ENCODE results near the gene CYB561. TPM values are rescaled to one million over a fixed set of nuclear protein-coding genes. Genes with fewer than 3 reads are reported as not detected.

The CYB561 gene
- polyA plus RNA-seq, 3 donors, result 5.2 to 11.8 (median 8.3) TPM

GRCh38 chr17:63419398-63419797 is 26.7 kb downstream of the CYB561 start:
- Histone ChIP-seq H3K4me1 (ENCODE audit: control insufficient read depth in 1 of 2, insufficient read depth in 2 of 2, low read length in 2 of 2) (no peaks in the 10 kb centered on the region), H3K27ac (ENCODE audit: low read depth in 1 of 2, low read length in 2 of 2) (no peak overlapping the region), H3K27me3 (ENCODE audit: control insufficient read depth in 2 of 2, insufficient read depth in 2 of 2, low read length in 2 of 2) (no peaks in the 10 kb centered on the region), H3K4me2 (replicated peaks; ENCODE audit: extremely low read depth, low read length, poor library complexity, severe bottlenecking) (no peak overlapping the region), H3K36me3 (replicated peaks in 1 of 2; ENCODE audit: control insufficient read depth in 1 of 2, insufficient read depth in 2 of 2, low read length in 2 of 2) (peaks cover 0 to 4% of the 10 kb centered on the region in 2 donors), H4K20me1 (ENCODE audit: insufficient read depth, low read length) (no peaks in the 10 kb centered on the region), H3K9me3 (replicated peaks in 1 of 2; ENCODE audit: control insufficient read depth in 1 of 2, insufficient read depth in 1 of 2, low read length in 2 of 2) (no peaks in the 10 kb centered on the region), H3K79me2 (ENCODE audit: insufficient read depth, low read length) (no peaks in the 10 kb centered on the region), H2AFZ (ENCODE audit: insufficient read depth, low read depth, low read length, poor library complexity, severe bottlenecking) (no peak overlapping the region), H3K4me3 (replicated peaks in 1 of 3; ENCODE audit: low read depth in 2 of 3, low read length in 3 of 3) (no peak overlapping the region), H3K9ac (ENCODE audit: insufficient read depth, low read length, poor library complexity, severe bottlenecking) (no peak overlapping the region)
- Mint-ChIP-seq H3K27ac (no peak overlapping the region), H3K9me3 (no peaks in the 10 kb centered on the region), H3K4me3 (no peak overlapping the region), H3K4me1 (peaks cover 6% of the 10 kb centered on the region), H3K27me3 (ENCODE audit: low read depth in 3 of 3) (peaks cover 1 to 3% (median 3%) of the 10 kb centered on the region in 3 donors), H3K36me3 (peaks cover 33 to 38% of the 10 kb centered on the region in 2 donors)
- DNase-seq, result no peak
- 75% methylated on average over 1 of the region's 2 CpGs for WGBS (ENCODE audit: insufficient coverage)
- no peak for TF ChIP-seq CTCF (IDR thresholded peaks at IDR 0.05)
- intact Hi-C loops (cut with micrococcal nuclease), result no loop called here

GRCh38 chr17:63418540-63418939 is 27.6 kb downstream of the CYB561 start:
- Histone ChIP-seq H3K9me3 (replicated peaks in 1 of 2; ENCODE audit: control insufficient read depth in 1 of 2, insufficient read depth in 1 of 2, low read length in 2 of 2) (no peaks in the 10 kb centered on the region), H4K20me1 (ENCODE audit: insufficient read depth, low read length) (no peaks in the 10 kb centered on the region), H3K27me3 (ENCODE audit: control insufficient read depth in 2 of 2, insufficient read depth in 2 of 2, low read length in 2 of 2) (no peaks in the 10 kb centered on the region), H3K27ac (ENCODE audit: low read depth in 1 of 2, low read length in 2 of 2) (no peak overlapping the region), H3K79me2 (ENCODE audit: insufficient read depth, low read length) (no peaks in the 10 kb centered on the region), H2AFZ (ENCODE audit: insufficient read depth, low read depth, low read length, poor library complexity, severe bottlenecking) (no peak overlapping the region), H3K4me2 (replicated peaks; ENCODE audit: extremely low read depth, low read length, poor library complexity, severe bottlenecking) (no peak overlapping the region), H3K4me3 (replicated peaks in 1 of 3; ENCODE audit: low read depth in 2 of 3, low read length in 3 of 3) (no peak overlapping the region), H3K36me3 (replicated peaks in 1 of 2; ENCODE audit: control insufficient read depth in 1 of 2, insufficient read depth in 2 of 2, low read length in 2 of 2) (peaks cover 0 to 4% of the 10 kb centered on the region in 2 donors), H3K9ac (ENCODE audit: insufficient read depth, low read length, poor library complexity, severe bottlenecking) (no peak overlapping the region), H3K4me1 (ENCODE audit: control insufficient read depth in 1 of 2, insufficient read depth in 2 of 2, low read length in 2 of 2) (no peaks in the 10 kb centered on the region)
- peaks cover 33 to 40% of the 10 kb centered on the region in 2 donors for H3K36me3 Mint-ChIP-seq
- WGBS (ENCODE audit: insufficient coverage), result 81% methylated on average over 3 of the region's 8 CpGs
- no peaks in the 10 kb centered on the region for H3K9me3 Mint-ChIP-seq
- no peak for TF ChIP-seq CTCF (IDR thresholded peaks at IDR 0.05)
- DNase-seq, result no peak
- peak overlapping the region in 2 of 7 donors; percentile 22 to 47 for H3K27ac Mint-ChIP-seq
- no peak overlapping the region for H3K4me3 Mint-ChIP-seq
- peaks cover 1 to 3% (median 3%) of the 10 kb centered on the region in 3 donors for H3K27me3 Mint-ChIP-seq (ENCODE audit: low read depth in 3 of 3)
- peaks cover 6% of the 10 kb centered on the region for H3K4me1 Mint-ChIP-seq
- intact Hi-C loops (cut with micrococcal nuclease), result no loop called here
